ENCODE measurements around the gene MIA.
"Not testable (repeated sequence)": the region's sequence is repeated elsewhere in the genome, so short reads cannot be mapped to it uniquely, and the experiment has no call there.

Gene MIA

DNA sequence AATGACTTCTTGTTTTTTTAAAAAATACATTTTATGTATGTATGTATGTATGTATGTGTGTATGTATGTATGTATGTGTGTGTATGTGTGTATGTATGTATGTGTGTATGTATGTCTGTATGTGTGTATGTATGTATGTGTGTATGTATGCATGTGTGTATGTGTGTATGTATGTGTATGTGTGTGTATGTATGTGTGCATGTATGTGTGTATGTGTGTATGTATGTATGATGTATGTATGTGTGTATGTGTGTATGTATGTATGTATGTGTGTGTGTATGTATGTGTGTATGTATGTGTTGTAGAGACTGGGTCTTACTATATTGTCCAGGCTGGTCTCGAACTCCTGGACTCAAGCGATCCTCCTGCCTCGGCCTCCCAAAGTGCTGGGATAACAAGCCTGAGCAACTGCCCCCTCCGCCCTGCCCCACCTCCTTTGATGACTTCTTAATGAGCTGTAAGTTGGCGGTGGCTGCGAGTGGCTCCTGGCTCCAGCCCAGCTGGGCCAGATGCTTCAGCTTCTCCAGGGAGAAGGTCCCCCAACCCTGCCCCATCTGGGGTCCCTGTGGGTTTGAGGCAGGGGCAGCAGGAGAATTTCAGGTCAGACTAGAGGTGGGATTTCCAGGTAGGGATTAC, 50.3 kb downstream of the MIA start:
- DNase-seq, result not testable (repeated sequence)

DNA sequence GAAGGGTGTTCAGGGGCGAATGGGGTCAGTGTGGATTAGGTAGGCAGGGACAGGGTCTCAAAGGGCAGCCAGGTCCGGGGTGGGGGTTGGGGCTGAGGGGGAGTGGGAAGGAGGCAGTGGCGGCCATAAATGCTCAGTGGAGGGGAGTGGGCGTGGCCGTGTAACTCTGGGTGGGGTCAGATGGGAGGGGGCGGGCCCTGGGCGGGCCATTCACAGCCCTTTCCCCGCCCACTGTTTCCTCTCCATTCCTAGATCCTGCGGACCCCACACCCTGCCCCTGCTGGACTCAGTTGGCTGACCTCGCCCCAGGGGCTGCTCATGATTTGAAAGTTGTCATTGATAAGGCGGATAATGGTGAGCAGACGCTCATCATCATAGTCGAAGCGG, 51.0 kb downstream of the MIA start:
- DNase-seq, result not testable (repeated sequence)

GRCh38 chr19:40826699-40827385, 51.5 kb downstream of the MIA start:
- DNase-seq, result not testable (repeated sequence)
